RWPE2 (cell line): ENCODE data around the gene CRELD1.

Experiments used
- ATAC-seq: fragments of 200-7000 bp; cut with Tn5 transposase; 3 replicates; pipeline ENCODE4 v1.9.1; 2021; ENCODE audit warnings: low read depth
- DNase-seq: peaks from one replicate; pipeline ENCODE4 v3.0.0-alpha.2; 2020; ENCODE audit warnings: low spot score
- H3K27ac ChIP-seq: fragments of 450-650 bp; 2 replicates; pipeline ENCODE4 v1.5.1; 2017; ENCODE audit warnings: mild to moderate bottlenecking; ENCODE audit not compliant: poor library complexity, severe bottlenecking
- H3K27me3 ChIP-seq: fragments of 250-450 bp; sonication (Bioruptor Pico); 2 replicates; pipeline ENCODE4 v1.5.1; 2021; ENCODE audit warnings: mild to moderate bottlenecking, moderate library complexity; ENCODE audit not compliant: insufficient read depth, poor library complexity, severe bottlenecking
- H3K36me3 ChIP-seq: fragments of 250-450 bp; sonication (Bioruptor Pico); 2 replicates; pipeline ENCODE4 v1.5.1; 2020; ENCODE audit warnings: low read depth, mild to moderate bottlenecking, moderate library complexity
- H3K4me1 ChIP-seq: fragments of 250-450 bp; sonication (Bioruptor Pico); 2 replicates; pipeline ENCODE4 v1.5.1; 2021; ENCODE audit warnings: mild to moderate bottlenecking, moderate library complexity; ENCODE audit not compliant: insufficient read depth, poor library complexity, severe bottlenecking
- H3K4me3 ChIP-seq: fragments of 250-450 bp; sonication (Bioruptor Pico); 2 replicates; pipeline ENCODE4 v1.5.1; 2021; ENCODE audit warnings: mild to moderate bottlenecking, moderate library complexity; ENCODE audit not compliant: severe bottlenecking
- H3K9me3 ChIP-seq: fragments of 250-450 bp; sonication (Bioruptor Pico); 2 replicates; pipeline ENCODE4 v1.5.1; 2021; ENCODE audit warnings: mild to moderate bottlenecking, moderate library complexity; ENCODE audit not compliant: severe bottlenecking
- CTCF ChIP-seq: fragments of 450-650 bp; IDR thresholded peaks from one replicate; pipeline ENCODE4 v1.5.1; 2017; ENCODE audit warnings: mild to moderate bottlenecking, moderate library complexity; ENCODE audit not compliant: poor library complexity, severe bottlenecking

Gene CRELD1

GRCh38 chr3:9933561-9934234 is at the start of gene CRELD1:
CRELD1 (plus strand) TSS chr3:9933834; CDS start chr3:9934439, 605 bp downstream.
- H3K27ac ChIP-seq = peak within 1 kb of the TSS; percentile 83
- H3K36me3 ChIP-seq = peaks cover 28% of the 10 kb centered on the region
- no peak for TF ChIP-seq CTCF
- peak; percentile 83 for ATAC-seq
- no peaks in the 10 kb centered on the region for H3K9me3 ChIP-seq
- H3K4me3 ChIP-seq = peak within 1 kb of the TSS; percentile 58
- H3K4me1 ChIP-seq = peaks cover 15% of the 10 kb centered on the region
- peak; percentile 97 for DNase-seq
- H3K27me3 ChIP-seq = no peaks in the 10 kb centered on the region

- ATAC-seq (peak; percentile 99), DNase-seq (no peak)
- no peak overlapping the region for H3K4me3 ChIP-seq
- no peaks in the 10 kb centered on the region for H3K36me3 ChIP-seq
- no peaks in the 10 kb centered on the region for H3K27me3 ChIP-seq
- peaks cover 17% of the 10 kb centered on the region for H3K4me1 ChIP-seq
- peak overlapping the region; percentile 98 for H3K27ac ChIP-seq
- peak; percentile 17 for TF ChIP-seq CTCF
- no peaks in the 10 kb centered on the region for H3K9me3 ChIP-seq
Measured at GRCh38 chr3:9884555-9885165, 49.0 kb upstream of the CRELD1 start.

- TF ChIP-seq CTCF = no peak
- Histone ChIP-seq H3K4me3 (no peak overlapping the region), H3K27ac (peak overlapping the region; percentile 98), H3K4me1 (peaks cover 17% of the 10 kb centered on the region), H3K9me3 (no peaks in the 10 kb centered on the region), H3K27me3 (no peaks in the 10 kb centered on the region), H3K36me3 (no peaks in the 10 kb centered on the region)
- ATAC-seq (no peak), DNase-seq (no peak)
Measured at GRCh38 chr3:9886328-9886727, 47.3 kb upstream of the CRELD1 start.

- Histone ChIP-seq H3K4me3 (no peak overlapping the region), H3K27ac (no peak overlapping the region), H3K36me3 (peaks cover 11% of the 10 kb centered on the region), H3K9me3 (no peaks in the 10 kb centered on the region), H3K27me3 (no peaks in the 10 kb centered on the region), H3K4me1 (peaks cover 22% of the 10 kb centered on the region)
- TF ChIP-seq CTCF = no peak
- ATAC-seq = no peak
- no peak for DNase-seq
Measured at GRCh38 chr3:9887480-9887879, 46.2 kb upstream of the CRELD1 start.

- ATAC-seq (no peak), DNase-seq (no peak)
- peaks cover 21% of the 10 kb centered on the region for H3K36me3 ChIP-seq
- H3K4me3 ChIP-seq = no peak overlapping the region
- H3K27ac ChIP-seq = peak overlapping the region; percentile 3
- no peaks in the 10 kb centered on the region for H3K9me3 ChIP-seq
- TF ChIP-seq CTCF = no peak
- H3K27me3 ChIP-seq = no peaks in the 10 kb centered on the region
- peaks cover 22% of the 10 kb centered on the region for H3K4me1 ChIP-seq
Measured at GRCh38 chr3:9888540-9888939, 45.1 kb upstream of the CRELD1 start.
